SJCRH30 (cell line): ENCODE data around the gene CTSS. TPM values are rescaled to one million over a fixed set of nuclear protein-coding genes. Genes with fewer than 3 reads are reported as not detected.
"Not testable (repeated sequence)": the region's sequence is repeated elsewhere in the genome, so short reads cannot be mapped to it uniquely, and the experiment has no call there.

Experiments used
- DNase-seq, 2 experiments: peaks; one replicate each; pipeline ENCODE4 v3.0.0-alpha.2; 2015 to 2020
- H3K27ac ChIP-seq: fragments of 250-450 bp; sonication (Bioruptor Pico); 2 replicates; pipeline ENCODE4 v1.5.1; 2020; ENCODE audit warnings: mild to moderate bottlenecking, moderate library complexity
- H3K27me3 ChIP-seq: fragments of 250-450 bp; sonication (Bioruptor Pico); 2 replicates; pipeline ENCODE4 v1.5.1; 2020; ENCODE audit warnings: mild to moderate bottlenecking, moderate library complexity
- H3K36me3 ChIP-seq: fragments of 250-450 bp; sonication (Bioruptor Pico); 2 replicates; pipeline ENCODE4 v1.5.1; 2020; ENCODE audit warnings: mild to moderate bottlenecking, moderate library complexity
- H3K4me1 ChIP-seq: fragments of 250-450 bp; sonication (Bioruptor Pico); 2 replicates; pipeline ENCODE4 v1.5.1; 2020; ENCODE audit warnings: mild to moderate bottlenecking, moderate library complexity
- H3K4me3 ChIP-seq: fragments of 250-450 bp; sonication (Bioruptor Pico); 2 replicates; pipeline ENCODE4 v1.5.1; 2020; ENCODE audit warnings: mild to moderate bottlenecking, moderate library complexity
- H3K9me3 ChIP-seq: fragments of 250-450 bp; sonication (Bioruptor Pico); replicated peaks from 2 replicates; pipeline ENCODE4 v1.5.1; 2020; ENCODE audit warnings: mild to moderate bottlenecking, moderate library complexity
- total RNA-seq: library from RNA; depleted of rRNA; stranded (reverse); fragments of >200 nt; shearing (Covaris generic); gene quantifications from 2 replicates; pipeline ENCODE4 v1.2.3, GENCODE V29; 2014; rRNA removed

The CTSS gene
- total RNA-seq = 14.2 and 14.4 TPM in 2 replicates

DNA sequence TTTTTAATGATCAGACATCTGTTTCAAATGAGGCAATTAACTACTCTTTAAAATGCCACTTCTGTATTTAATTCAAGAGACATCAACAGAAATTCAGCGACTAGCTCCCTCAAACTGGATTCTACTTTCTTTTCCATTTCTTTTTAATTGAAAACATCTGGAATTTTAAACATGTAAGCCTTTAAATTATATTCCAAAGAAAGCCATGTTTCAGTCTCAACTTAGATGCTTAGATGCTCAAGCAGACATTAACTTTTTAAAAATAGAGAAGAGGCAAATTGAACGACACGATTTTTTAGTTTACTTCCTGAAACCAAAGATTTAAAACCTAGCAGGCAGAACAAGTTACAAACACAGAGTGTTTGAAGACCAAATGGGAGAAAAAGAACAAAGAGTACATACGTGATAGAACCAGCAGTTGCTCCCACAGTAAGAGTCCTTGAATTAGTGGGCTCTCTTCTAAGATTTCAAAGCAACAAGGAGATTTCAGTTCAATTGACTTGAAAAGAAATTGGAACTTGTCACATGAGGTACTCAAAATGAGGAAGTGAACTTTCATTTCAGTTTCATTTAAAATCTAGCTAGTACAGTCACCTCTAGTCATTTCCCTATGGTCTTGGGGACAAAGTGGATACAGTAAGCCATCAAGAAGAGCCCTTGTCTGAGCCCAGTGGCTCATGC is at the start of gene CTSS:
CTSS (minus strand) TSS at position 483 of the 681 bp plus-strand sequence. CDS start 1,015 bp downstream, outside the sequence.
- peak within 1 kb of the TSS; percentile 53 for H3K4me3 ChIP-seq
- DNase-seq = peak in 1 of 2 experiments; percentile 47

GRCh38 chr1:150813028-150813707 is 47.6 kb upstream of the CTSS start:
- peak; percentile 48 to 61 for DNase-seq
- H3K9me3 ChIP-seq = no peaks in the 10 kb centered on the region
- no peak overlapping the region for H3K27ac ChIP-seq
- H3K4me3 ChIP-seq = no peak overlapping the region
- H3K27me3 ChIP-seq = no peaks in the 10 kb centered on the region
- H3K36me3 ChIP-seq = peaks cover 21% of the 10 kb centered on the region
- H3K4me1 ChIP-seq = no peaks in the 10 kb centered on the region

More for the DNA sequence above, at the start of gene CTSS:
- Histone ChIP-seq H3K9me3 (no peaks in the 10 kb centered on the region; the same call in 1 of the 2 replicates), H3K27me3 (no peaks in the 10 kb centered on the region), H3K36me3 (no peaks in the 10 kb centered on the region), H3K4me1 (peaks cover 14% of the 10 kb centered on the region; the same call in 1 of the 2 replicates), H3K27ac (peak within 1 kb of the TSS; percentile 93)

DNA sequence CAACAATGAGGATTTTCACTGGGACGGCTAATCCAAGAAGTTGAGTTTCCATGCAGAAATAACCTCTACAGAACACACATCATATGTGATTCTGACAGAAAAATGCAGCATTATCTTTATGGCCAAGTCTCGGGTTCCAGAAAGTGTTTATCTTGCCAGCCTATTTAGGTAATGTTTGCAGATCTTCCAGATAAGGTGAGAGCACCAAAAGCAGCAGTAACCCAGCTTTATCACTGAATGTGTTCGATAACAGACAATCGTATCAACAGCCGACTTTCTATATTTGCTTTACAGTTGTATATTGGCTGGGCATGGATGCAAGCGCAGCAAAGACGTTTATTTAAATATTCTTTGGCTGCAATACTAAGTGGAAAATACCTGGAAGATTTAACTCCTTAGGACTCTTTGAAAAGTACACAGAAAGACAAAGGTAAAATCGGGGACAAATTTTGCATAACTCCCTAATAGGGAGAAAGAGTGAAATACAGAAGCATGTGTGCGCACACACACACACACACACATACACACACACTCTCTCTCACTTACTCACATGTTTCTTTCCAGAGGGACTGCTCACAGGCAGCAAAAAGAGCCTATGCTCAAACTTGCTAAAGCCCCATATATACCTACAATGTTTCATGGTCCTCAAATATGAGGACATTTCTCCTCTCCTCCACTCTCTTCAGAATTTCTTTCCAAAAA is 45.5 kb upstream of the CTSS start:
- H3K27me3 ChIP-seq = no peaks in the 10 kb centered on the region
- H3K4me1 ChIP-seq = no peaks in the 10 kb centered on the region
- no peak overlapping the region for H3K27ac ChIP-seq
- DNase-seq = no peak
- no peaks in the 10 kb centered on the region for H3K9me3 ChIP-seq
- peaks cover 17% of the 10 kb centered on the region for H3K36me3 ChIP-seq
- no peak overlapping the region for H3K4me3 ChIP-seq

DNA sequence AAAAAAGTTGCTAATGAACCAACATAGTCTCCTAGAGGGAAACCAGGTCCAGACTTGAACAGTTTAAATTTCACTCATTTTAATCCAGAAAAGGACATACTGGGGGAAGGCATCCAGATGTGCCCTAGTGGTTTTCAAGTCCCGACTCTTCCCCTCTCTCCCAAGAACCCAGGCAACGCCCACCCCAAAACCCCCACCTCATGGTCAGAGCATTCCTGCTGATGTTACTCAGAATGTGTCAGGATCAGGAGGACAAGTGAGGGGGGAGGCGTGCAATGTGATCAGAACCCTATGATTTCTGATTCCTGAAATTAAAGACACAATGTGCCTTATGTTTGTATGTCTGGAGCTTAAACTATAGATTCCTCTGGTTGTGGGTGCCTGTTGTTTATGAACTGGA is 44.1 kb upstream of the CTSS start:
- no peak for DNase-seq
- no peaks in the 10 kb centered on the region for H3K4me1 ChIP-seq

DNA sequence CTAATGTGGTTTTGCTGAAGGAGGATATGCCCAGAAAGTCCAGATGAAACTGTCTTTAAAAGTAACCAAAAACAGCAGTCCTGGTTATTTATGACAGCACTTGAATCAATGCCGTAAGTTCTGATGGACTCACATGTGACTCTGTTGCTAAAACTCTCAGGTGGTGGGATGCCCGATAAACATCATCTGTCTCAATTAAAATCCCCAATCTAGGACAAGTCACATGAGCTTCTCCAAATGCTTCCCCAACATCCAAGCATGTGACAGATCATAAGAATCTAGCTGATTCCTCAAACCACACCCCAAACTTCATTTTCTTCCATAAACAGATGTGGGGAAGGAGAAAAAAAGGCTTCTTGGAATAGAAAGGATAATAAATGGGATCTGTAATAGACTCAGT is 43.3 kb upstream of the CTSS start:
- Histone ChIP-seq H3K9me3 (no peaks in the 10 kb centered on the region), H3K4me1 (no peaks in the 10 kb centered on the region), H3K27ac (no peak overlapping the region), H3K27me3 (no peaks in the 10 kb centered on the region), H3K4me3 (no peak overlapping the region), H3K36me3 (peaks cover 17% of the 10 kb centered on the region)
- DNase-seq = no peak

More for the DNA sequence above, 44.1 kb upstream of the CTSS start:
- Histone ChIP-seq H3K36me3 (peaks cover 17% of the 10 kb centered on the region), H3K27ac (no peak overlapping the region), H3K27me3 (no peaks in the 10 kb centered on the region), H3K4me3 (no peak overlapping the region), H3K9me3 (no peaks in the 10 kb centered on the region)

GRCh38 chr1:150808121-150808520 is 42.5 kb upstream of the CTSS start, which contains the start of gene CTSK:
CTSK (minus strand) TSS chr1:150808260; CDS start chr1:150806805, 1,455 bp downstream.
- H3K9me3 ChIP-seq = no peaks in the 10 kb centered on the region
- no peaks in the 10 kb centered on the region for H3K4me1 ChIP-seq
- no peak within 1 kb of the TSS for H3K27ac ChIP-seq
- no peak within 1 kb of the TSS for H3K4me3 ChIP-seq
- H3K27me3 ChIP-seq = no peaks in the 10 kb centered on the region
- DNase-seq = no peak
- H3K36me3 ChIP-seq = peaks cover 17% of the 10 kb centered on the region

DNA sequence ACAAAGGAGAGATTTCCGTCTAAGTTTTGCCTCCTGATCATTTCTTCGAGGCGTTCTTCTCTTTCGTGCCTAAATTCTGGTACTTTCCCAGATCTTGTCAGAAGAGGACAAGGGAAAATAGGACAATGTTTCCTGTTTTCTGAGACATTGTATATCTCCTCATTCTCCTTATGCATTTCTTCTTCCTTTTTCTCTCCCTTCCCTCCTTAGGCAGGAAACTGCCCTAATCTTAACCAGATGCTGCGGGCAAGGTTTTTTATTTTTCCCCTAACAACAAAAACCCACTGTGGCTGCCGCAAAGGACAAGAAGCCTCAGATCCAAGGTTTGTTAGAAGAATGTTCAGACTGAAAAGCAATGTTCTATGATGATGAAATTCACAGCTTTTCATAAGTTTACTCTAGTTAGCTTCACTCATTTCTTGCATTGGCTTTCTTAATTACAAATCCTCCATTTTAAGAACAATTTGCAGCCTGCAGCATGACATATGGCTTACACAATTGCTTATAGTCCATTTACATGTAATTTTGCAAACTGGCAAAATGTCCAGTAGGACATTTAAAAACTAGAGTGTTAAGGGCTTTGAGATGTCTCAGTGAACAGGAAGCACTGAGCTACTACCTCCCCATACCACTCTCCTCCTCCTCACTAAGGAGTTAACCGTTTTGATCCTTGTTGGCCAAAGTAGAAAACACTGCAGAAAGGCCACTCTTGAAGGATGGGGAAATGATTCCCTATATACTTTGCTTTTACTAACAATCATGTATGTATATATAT is 41.9 kb upstream of the CTSS start:
- no peak for DNase-seq
- Histone ChIP-seq H3K9me3 (no peaks in the 10 kb centered on the region), H3K4me3 (no peak overlapping the region), H3K4me1 (no peaks in the 10 kb centered on the region), H3K27me3 (no peaks in the 10 kb centered on the region), H3K27ac (no peak overlapping the region), H3K36me3 (peaks cover 13% of the 10 kb centered on the region)

- H3K36me3 ChIP-seq = peaks cover 2% of the 10 kb centered on the region
- H3K27me3 ChIP-seq = no peaks in the 10 kb centered on the region
- no peak overlapping the region for H3K27ac ChIP-seq
- no peaks in the 10 kb centered on the region for H3K9me3 ChIP-seq
- H3K4me3 ChIP-seq = no peak overlapping the region
- no peak for DNase-seq
- no peaks in the 10 kb centered on the region for H3K4me1 ChIP-seq
These were observed 40.3 kb upstream of the CTSS start for GRCh38 chr1:150805899-150806298.

DNA sequence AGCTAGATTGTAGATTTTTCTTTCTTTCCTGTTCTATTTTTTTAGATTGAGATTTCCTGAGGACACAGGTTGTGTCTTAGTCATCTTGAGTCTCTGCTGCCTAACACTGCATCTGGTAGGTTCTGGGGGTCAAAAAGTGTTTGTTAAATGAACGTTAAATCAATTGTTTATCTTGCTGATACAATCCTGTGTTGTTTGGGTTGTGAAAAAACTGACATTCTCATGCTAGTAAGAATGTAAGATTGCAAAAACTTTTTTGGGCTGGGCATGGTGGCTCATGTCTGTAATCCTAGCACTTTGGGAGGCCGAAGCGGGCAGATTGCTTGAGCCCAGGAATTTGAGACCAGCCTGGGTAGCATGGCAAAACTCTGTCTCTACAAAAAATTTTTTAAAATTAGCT is 39.1 kb upstream of the CTSS start:
- Histone ChIP-seq H3K9me3 (no peaks in the 10 kb centered on the region), H3K4me3 (no peak overlapping the region), H3K27ac (no peak overlapping the region), H3K4me1 (no peaks in the 10 kb centered on the region), H3K36me3 (no peaks in the 10 kb centered on the region), H3K27me3 (no peaks in the 10 kb centered on the region)
- no peak for DNase-seq

GRCh38 chr1:150799089-150799488 is 33.5 kb upstream of the CTSS start:
- H3K27me3 ChIP-seq = no peaks in the 10 kb centered on the region
- H3K4me3 ChIP-seq = no peak overlapping the region
- no peak overlapping the region for H3K27ac ChIP-seq
- DNase-seq = no peak
- H3K9me3 ChIP-seq = no peaks in the 10 kb centered on the region
- no peaks in the 10 kb centered on the region for H3K4me1 ChIP-seq
- H3K36me3 ChIP-seq = 0 out of 2 replicates have a peak, but pooled peaks cover 2% of the 10 kb centered on the region

- Histone ChIP-seq H3K4me3 (no peak overlapping the region), H3K9me3 (no peaks in the 10 kb centered on the region), H3K4me1 (no peaks in the 10 kb centered on the region), H3K27ac (no peak overlapping the region), H3K36me3 (0 out of 2 replicates have a peak, but pooled peaks cover 2% of the 10 kb centered on the region), H3K27me3 (no peaks in the 10 kb centered on the region)
- DNase-seq = no peak
These were observed 32.9 kb upstream of the CTSS start for GRCh38 chr1:150798525-150798924.

DNA sequence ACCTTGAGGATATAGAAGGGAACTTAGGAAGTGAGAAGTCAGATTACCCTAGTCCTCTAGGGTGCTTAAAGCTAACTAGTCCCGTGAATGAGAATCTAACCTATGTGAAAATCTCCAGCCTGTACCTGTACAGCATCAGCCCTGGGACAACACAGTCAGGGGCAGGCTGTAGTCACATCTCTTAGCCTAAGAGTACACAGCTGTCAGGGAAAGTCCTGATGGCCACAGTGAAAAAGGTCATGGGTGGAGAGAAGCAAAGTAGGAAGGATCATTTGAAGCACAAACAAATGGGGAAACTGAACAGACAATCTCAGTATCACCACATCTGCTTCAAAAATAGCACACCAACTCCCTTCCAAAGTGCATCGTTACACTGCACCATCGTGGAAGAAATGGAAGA is 30.8 kb upstream of the CTSS start:
- Histone ChIP-seq H3K4me1 (no peaks in the 10 kb centered on the region), H3K36me3 (0 out of 2 replicates have a peak, but pooled peaks cover 2% of the 10 kb centered on the region), H3K27me3 (no peaks in the 10 kb centered on the region), H3K4me3 (no peak overlapping the region), H3K27ac (no peak overlapping the region), H3K9me3 (no peaks in the 10 kb centered on the region)
- no peak for DNase-seq

- H3K27me3 ChIP-seq, DNase-seq, H3K4me3 ChIP-seq: not testable (repeated sequence)
These were observed 28.2 kb upstream of the CTSS start for GRCh38 chr1:150793778-150794177.

DNA sequence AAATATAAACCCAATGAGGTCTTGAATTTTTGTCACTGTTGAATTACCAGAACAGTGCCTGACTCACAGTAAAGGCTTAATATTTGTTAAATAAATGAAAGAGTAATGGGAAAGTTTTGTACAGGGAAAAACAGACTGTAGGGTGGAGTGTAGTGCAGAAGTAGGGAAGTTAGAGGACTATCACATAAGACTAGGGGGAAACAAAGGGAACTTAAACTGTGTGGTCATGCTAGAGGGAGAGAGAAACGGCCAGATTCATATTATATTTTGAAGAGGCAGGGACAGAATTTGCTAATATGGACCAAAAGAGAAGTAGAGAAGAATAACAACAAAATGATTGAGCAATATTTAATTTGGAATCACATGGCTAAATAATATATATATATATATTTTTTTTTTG is 27.6 kb upstream of the CTSS start:
- no peaks in the 10 kb centered on the region for H3K4me1 ChIP-seq
- H3K4me3 ChIP-seq = no peak overlapping the region
- H3K36me3 ChIP-seq = 0 out of 2 replicates have a peak, but pooled peaks cover 2% of the 10 kb centered on the region
- no peaks in the 10 kb centered on the region for H3K9me3 ChIP-seq
- no peaks in the 10 kb centered on the region for H3K27me3 ChIP-seq
- DNase-seq = no peak
- no peak overlapping the region for H3K27ac ChIP-seq

More at GRCh38 chr1:150793778-150794177, 28.2 kb upstream of the CTSS start:
- not testable (repeated sequence) for H3K27ac ChIP-seq, H3K9me3 ChIP-seq, H3K4me1 ChIP-seq, H3K36me3 ChIP-seq
